Ovary (tissue), 9 donors: ENCODE data around the gene ICAM3. TPM values are rescaled to one million over a fixed set of nuclear protein-coding genes. Genes with fewer than 3 reads are reported as not detected.

Experiments
- DNase-seq, 5 donors: peaks; one replicate each; pipeline ENCODE4 v3.0.0-alpha.2; 2019 to 2020
- H3K27ac ChIP-seq, 2 donors: fragments of 200-600 bp; one replicate each; pipeline versions ENCODE4 v1.5.1 to v1.8.0; 2019 to 2022
- H3K27me3 ChIP-seq: fragments of 200-600 bp; one replicate; pipeline ENCODE4 v1.8.0; 2022
- H3K36me3 ChIP-seq: fragments of 200-600 bp; sonication (generic); one replicate; pipeline ENCODE4 v1.5.1; 2019
- H3K4me1 ChIP-seq: one replicate; pipeline ENCODE4 v1.8.1; 2013; ENCODE audit warnings: mild to moderate bottlenecking, moderate library complexity; ENCODE audit not compliant: insufficient read depth
- H3K4me3 ChIP-seq: fragments of 200-600 bp; sonication (generic); one replicate; pipeline ENCODE4 v1.5.1; 2017
- H3K9me3 ChIP-seq, 2 donors: fragments of 200-600 bp in 1 of 2; sonication (generic) in 1 of 2; one replicate each; pipeline versions ENCODE4 v1.5.1 to v1.8.1; 2013 to 2019; ENCODE audit warnings: mild to moderate bottlenecking in 1 of 2, moderate library complexity in 1 of 2
- CTCF ChIP-seq, 3 donors: fragments of 450-650 bp in 2 of 3; fragments of 200-600 bp in 1 of 3; IDR thresholded peaks; one replicate each; pipeline versions ENCODE4 v1.5.1 to v1.8.0; 2016 to 2022; ENCODE audit warnings: antibody characterized with exemption in 3 of 3, mild to moderate bottlenecking in 1 of 3
- EP300 ChIP-seq: sonication (generic); formaldehyde crosslinking; IDR thresholded peaks from one replicate; pipeline ENCODE4 v1.6.1; 2017; ENCODE audit warnings: antibody characterized with exemption
- POLR2A ChIP-seq: fragments of 450-650 bp; IDR thresholded peaks from one replicate; pipeline ENCODE4 v1.6.1; 2017; ENCODE audit warnings: antibody characterized with exemption, mild to moderate bottlenecking, moderate library complexity
- WGBS, 3 donors: extraction: QIAGEN DNeasy Blood & Tissue Kit in 1 of 3; methylation state at CpG; one replicate each; pipeline versions ENCODE4 v1.1.5 to v1.1.7; 2013 to 2017; 5-methylcytosine and 5-hydroxymethylcytosine counted together
- intact Hi-C, 4 donors: fragments of 100-400 bp; cut with DNase I; formaldehyde crosslinking; loops; one replicate each; pipeline versions ENCODE4 v1.11.0 to v1.15.1; 2022 to 2023
- polyA plus RNA-seq, 2 donors: library from polyadenylated mRNA; stranded (reverse); fragments of 200-250 nt in 1 of 2; fragments of 350-450 nt in 1 of 2; fragmentation: Illumina TruSeq in 1 of 2; extraction: RNeasy Lipid Tissue Mini Kit (QIAGEN cat#74804) in 1 of 2; gene quantifications; one replicate each; pipeline ENCODE4 v1.2.3, GENCODE V29; 2013 to 2014
- total RNA-seq, 7 donors: library from RNA; depleted of rRNA in 2 of 7; stranded (reverse); fragments of >200 nt in 2 of 7; fragmentation: NEBNext Ultra II Directional in 3 of 7; extraction: Animal tissue kit (Norgen Biotek cat#: 25700) in 3 of 7; gene quantifications; one replicate each; pipeline versions ENCODE4 v1.1.0 to v1.2.4, GENCODE V29; 2016 to 2023
- donor health status: DM: no; HTN: no; CAD: no; lungs with moderate emphysema.
- donor health status: DM: no; HTN: no; CAD: no.
- donor health status: Bipolar disorder and iron deficiency.
- donor health status: DM: yes; HTN: yes; CAD: no.
- donor health status: DM: no; HTN: no; CAD: no.
- donor health status: DM: yes; HTN: yes; CAD: no.

Gene ICAM3
- total and polyA plus RNA-seq, 9 donors = 2.2 to 10.9 (median 3.9) TPM

- Histone ChIP-seq H3K27me3 (no peaks in the 10 kb centered on the region), H3K4me1 (peaks cover 5% of the 10 kb centered on the region), H3K27ac (no peak overlapping the region), H3K4me3 (no peak overlapping the region), H3K36me3 (no peaks in the 10 kb centered on the region), H3K9me3 (no peaks in the 10 kb centered on the region)
- 38 to 47% (median 43%) methylated on average over 14 of the region's 14 CpGs for whole genome bisulfite sequencing, 3 donors
- TF ChIP-seq CTCF (IDR thresholded peaks at IDR 0.05) = no peak
- no peak for TF ChIP-seq EP300
- no peak for TF ChIP-seq POLR2A
- intact Hi-C loops = no loop called here
- no peak for DNase-seq
These were observed 39.6 kb downstream of the ICAM3 start for GRCh38 chr19:10299545-10300458.

- peaks cover 12% of the 10 kb centered on the region for H3K4me1 ChIP-seq
- TF ChIP-seq EP300 (no peak), POLR2A (no peak), CTCF (IDR thresholded peaks at IDR 0.05) (no peak)
- intact Hi-C loops = no loop called here
These were observed 43.4 kb downstream of the ICAM3 start for GRCh38 chr19:10295847-10296591.

GRCh38 chr19:10295305-10295846 is 44.0 kb downstream of the ICAM3 start:
- intact Hi-C loops = no loop called here
- no peaks in the 10 kb centered on the region for H3K36me3 ChIP-seq
- H3K4me1 ChIP-seq = peaks cover 13% of the 10 kb centered on the region
- no peak for TF ChIP-seq POLR2A
- TF ChIP-seq CTCF (IDR thresholded peaks at IDR 0.05) = no peak
- TF ChIP-seq EP300 = no peak
- WGBS, 3 donors = 1 to 3% (median 2%) methylated on average over 47 to 48 of the region's 48 CpGs
- DNase-seq = peak in 1 of 5 donors; percentile 59
- H3K9me3 ChIP-seq = no peaks in the 10 kb centered on the region
- no peak overlapping the region for H3K27ac ChIP-seq
- H3K4me3 ChIP-seq = no peak overlapping the region
- H3K27me3 ChIP-seq = peaks cover 6% of the 10 kb centered on the region

More at GRCh38 chr19:10295847-10296591, 43.4 kb downstream of the ICAM3 start:
- no peak for DNase-seq
- Histone ChIP-seq H3K9me3 (no peaks in the 10 kb centered on the region), H3K4me3 (no peak overlapping the region), H3K27ac (no peak overlapping the region), H3K36me3 (no peaks in the 10 kb centered on the region), H3K27me3 (peaks cover 6% of the 10 kb centered on the region)
- 1 to 8% (median 2%) methylated on average over 42 to 58 of the region's 58 CpGs for WGBS, 3 donors

GRCh38 chr19:10294368-10294697 is 45.1 kb downstream of the ICAM3 start:
- H3K36me3 ChIP-seq = no peaks in the 10 kb centered on the region
- intact Hi-C loops = no loop called here
- H3K27me3 ChIP-seq = peaks cover 6% of the 10 kb centered on the region
- WGBS, 3 donors = 7 to 42% (median 22%) methylated on average over 14 to 25 of the region's 25 CpGs
- TF ChIP-seq POLR2A (no peak), EP300 (no peak), CTCF (IDR thresholded peaks at IDR 0.05) (no peak)
- DNase-seq = no peak
- H3K4me1 ChIP-seq = peaks cover 15% of the 10 kb centered on the region
- H3K9me3 ChIP-seq = no peaks in the 10 kb centered on the region
- no peak overlapping the region for H3K4me3 ChIP-seq
- no peak overlapping the region for H3K27ac ChIP-seq
